ENCODE results near the gene ABHD15.

The ABHD15 gene

DNA sequence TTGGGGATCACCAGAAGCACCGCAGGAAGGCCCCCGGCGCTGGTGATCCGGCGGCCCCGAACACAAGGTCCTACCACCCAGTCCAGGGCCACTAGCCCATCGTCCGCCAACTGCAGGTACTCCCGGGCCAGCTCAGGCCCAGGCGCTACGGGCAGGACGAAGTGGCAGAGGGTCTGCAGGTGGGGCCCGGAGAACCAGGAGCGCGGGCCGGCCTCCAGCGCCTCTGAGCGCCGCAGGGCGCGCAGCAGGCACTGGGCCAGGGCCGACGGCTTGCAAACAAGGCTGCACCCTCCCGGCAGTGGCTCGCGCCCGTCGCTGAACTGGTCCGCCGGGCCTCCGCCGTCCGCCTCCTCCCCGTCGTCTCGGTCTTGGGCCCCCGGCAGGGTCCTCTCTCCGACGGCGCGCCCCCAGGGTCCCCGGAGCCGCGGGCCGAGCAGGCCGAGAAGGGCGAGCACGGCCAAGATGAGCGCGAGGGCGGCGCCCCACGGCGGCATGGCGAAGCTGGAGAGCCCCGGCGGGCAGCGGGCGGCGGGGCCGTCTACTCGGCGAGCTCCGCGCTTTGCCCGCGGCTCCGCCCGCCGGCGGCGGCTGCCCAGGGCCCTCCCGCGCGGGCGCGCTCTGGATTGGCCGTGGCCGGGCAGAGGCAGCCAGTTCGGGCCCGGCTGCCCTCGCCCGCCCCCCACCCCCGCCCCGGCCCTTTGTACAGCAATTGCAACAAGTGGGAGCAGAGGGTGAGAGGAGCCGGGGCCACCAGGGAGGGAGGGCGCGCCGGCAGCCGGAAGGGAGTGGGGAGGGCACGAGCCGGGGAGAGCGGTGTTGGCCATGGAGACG is at the start of gene ABHD15:
TSS of gene ABHD15 (minus strand) at position 565 of the 831 bp plus-strand sequence. CDS start at position 494, 71 bp downstream.
- DNase-seq: peak; percentile 85

DNA sequence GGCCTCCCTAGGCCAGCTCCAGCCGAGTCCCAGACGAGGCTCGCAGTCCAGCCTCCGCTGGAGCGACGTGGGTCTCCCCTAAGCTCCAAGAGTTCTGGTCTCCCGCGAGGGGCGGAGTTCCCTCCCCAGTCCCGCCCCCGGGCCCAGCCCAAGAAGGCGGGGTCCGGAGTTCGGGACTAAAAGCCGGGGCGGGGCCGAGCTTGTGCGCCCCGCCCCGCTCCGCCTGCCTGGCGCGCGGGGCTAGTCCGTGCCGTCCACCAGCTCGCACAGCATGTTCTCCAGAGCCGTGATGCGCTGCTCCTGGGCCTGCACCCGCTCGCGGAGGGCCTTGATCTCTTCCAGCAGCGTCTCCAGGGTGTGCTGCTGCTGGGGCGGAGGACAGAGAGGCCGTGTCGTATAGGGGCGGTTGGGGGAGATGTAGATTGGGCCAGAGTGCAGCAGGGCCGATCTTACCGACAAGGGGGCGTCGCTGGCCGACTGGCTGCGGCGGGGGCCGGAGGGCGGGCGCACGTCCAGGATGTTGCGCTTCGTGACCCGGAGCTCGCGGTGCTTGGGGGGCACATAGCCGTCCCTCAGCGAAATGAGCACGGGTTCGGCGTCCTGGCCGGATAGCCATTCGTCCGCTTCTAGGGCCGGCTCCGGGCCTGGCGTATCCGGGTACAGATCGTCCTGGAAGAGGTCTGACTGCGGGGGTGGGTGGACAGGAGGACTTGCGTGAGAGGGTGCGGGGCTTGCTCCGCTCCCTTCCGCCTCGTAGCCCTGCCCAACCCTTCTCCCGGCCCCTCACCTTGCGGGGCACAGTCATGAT is 48.9 kb upstream of the ABHD15 start:
- DNase-seq: peak; percentile 97

- peak; percentile 69 for DNase-seq
Measured at GRCh38 chr17:29615048-29615385, 48.2 kb upstream of the ABHD15 start.

- peak; percentile 65 for DNase-seq
Measured at GRCh38 chr17:29614349-29615047, 47.7 kb upstream of the ABHD15 start.

DNA sequence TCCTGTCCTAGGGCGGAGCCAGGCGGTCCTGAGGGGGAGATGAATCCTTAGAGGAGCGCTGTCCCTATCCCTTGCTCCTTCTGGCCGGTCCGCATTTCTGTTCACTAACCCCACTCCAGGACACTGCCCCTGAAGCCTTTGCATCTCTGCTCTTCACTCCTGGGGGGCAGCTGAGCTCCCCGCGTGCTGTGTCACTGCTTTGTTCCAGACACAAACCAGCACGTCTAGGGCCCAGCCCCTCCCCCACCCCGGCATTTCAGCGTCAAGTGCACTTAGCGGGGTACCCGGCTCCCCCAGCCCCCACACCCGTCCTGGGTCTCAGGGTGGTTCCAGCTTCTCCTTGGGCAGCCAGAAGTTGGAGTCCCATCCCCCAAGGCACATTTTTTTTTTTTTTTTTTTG is 47.0 kb upstream of the ABHD15 start:
- no peak for DNase-seq

DNA sequence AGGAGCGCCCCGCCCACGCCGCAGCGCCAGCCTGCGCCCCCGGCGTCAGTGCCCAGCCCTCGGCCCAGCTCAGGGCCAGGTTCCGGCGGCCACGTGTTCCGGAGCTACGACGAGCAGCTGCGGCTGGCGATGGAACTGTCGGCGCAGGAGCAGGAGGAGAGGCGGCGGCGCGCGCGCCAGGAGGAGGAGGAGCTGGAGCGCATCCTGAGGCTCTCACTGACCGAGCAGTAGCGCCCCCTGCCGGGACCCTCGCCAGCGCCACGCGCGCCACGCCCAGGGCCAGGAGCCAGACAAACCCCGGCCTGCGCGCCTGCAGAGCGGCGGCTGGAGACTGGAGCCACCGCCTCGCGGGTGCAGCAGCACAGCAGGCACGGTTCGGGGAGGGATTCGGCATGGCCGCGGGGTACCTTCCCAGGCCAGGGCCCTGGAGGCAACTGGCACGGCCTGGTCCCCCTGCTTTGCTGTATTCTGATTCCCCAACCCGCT is 46.6 kb upstream of the ABHD15 start:
- DNase-seq: peak; percentile 98

- no peak for DNase-seq
Measured at GRCh38 chr17:29612404-29613280, 45.8 kb upstream of the ABHD15 start.

GRCh38 chr17:29612094-29612403 is 45.2 kb upstream of the ABHD15 start:
- DNase-seq: no peak

DNA sequence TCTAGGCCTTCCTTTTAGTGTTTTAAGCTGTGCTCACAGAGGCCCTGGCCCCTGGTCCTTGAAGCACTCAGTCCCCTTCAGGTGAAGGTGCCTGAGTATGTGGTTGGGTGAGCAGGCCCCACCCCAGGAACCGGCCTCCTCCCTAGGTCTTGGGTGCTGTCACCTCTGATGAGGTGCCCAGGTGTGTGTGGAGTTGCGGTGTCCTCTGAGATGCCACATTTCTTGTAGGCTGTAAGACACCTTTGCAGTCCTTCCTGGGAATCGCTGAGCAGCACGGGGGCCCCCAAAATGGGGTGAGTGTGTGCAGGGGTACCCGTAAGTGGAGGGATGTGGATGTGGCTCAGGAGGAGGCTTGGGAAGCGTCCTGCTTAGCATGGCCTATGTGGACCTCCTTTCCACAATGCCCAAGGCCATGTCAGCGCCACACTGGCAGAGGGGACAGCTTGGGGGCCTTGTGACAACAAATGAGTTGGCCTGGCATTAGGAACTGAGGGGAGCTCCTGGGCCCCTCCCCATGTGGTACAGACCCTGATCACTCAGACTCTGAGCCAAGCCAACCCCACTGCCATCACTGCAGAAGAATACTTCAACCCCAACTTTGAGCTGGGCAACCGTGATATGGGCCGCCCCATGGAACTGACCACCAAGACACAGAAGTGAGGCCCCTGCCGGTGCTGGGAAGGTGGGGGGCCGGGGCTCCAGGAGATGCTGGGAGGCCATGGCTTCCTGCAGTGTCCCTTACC is 44.7 kb upstream of the ABHD15 start:
- DNase-seq: no peak

GRCh38 chr17:29610395-29610794 is 43.6 kb upstream of the ABHD15 start:
- DNase-seq: no peak

GRCh38 chr17:29608986-29609385 is 42.1 kb upstream of the ABHD15 start:
- DNase-seq: no peak

DNA sequence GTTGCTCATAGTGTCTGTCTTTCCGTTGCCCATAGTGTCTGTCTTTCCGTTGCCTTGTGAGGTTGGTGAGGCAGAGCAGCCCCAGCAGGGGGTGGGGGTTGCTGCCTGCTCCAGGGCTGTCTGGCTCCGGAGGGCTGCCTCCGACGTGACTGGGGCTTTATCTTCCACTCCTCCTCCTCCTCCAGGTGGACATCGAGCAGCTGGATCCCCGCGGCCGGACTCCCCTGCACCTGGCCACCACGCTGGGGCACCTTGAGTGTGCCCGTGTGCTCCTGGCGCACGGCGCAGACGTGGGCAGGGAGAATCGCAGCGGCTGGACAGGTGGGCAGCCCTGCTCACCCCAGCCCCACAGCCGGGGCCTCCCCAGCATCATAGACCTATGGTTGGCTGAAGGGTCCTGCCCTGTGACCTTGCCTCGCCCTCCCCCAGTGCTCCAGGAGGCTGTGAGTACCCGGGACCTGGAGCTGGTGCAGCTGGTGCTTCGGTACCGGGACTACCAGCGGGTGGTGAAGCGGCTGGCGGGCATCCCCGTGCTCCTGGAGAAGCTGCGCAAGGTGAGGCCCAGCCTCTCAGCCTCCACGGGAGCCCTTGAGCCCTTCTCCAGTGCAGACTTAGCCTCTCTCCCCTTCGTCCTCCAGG is 40.8 kb upstream of the ABHD15 start:
- no peak for DNase-seq

GRCh38 chr17:29603109-29603674 is 36.4 kb upstream of the ABHD15 start:
- no peak for DNase-seq

GRCh38 chr17:29597361-29598172 is 30.7 kb upstream of the ABHD15 start:
- no peak for DNase-seq

GRCh38 chr17:29596811-29597210 is 30.0 kb upstream of the ABHD15 start:
- DNase-seq: no peak

GRCh38 chr17:29595943-29596774 is 29.3 kb upstream of the ABHD15 start:
- no peak for DNase-seq

DNA sequence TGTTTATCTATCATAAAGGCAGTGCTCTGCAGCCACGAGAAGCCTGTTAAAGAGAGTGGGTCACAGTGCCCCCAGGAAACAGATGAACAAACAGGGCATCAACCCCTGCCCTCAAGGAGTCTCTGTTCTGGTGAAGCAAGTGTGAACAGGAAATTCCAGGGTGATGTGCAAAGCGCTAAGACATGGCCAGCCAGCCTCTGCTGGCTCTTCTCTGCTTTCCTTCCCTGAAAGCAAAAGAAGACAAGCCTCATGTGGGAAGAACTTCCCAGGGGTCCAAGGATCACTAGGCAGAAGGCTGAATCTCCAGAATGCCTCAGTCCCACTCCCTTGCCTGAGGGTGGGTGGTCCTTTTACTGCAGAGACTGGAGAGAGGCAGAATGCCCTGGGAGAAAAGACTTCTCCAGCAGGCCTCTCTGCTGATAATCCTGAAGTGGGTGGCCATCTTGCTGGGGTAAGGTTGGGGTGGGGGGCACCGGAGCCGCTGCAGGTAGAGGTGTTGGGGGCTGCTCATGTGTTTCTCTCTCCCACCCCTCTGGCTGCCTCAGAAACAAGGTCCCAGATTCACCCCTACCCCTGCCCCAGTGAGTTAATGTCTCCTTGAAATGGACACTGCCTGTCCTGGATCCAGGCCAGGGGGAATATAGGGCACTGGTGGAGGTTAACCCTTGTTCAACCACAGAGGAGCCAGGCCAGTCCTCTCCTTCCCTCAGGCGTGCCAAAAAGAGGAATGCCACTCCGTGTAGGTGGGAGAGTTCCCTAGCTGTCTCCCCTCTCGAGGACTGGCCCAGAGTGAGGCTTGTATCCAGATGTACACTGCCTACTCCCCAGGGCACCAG is 28.5 kb upstream of the ABHD15 start:
- peak; percentile 79 for DNase-seq

DNA sequence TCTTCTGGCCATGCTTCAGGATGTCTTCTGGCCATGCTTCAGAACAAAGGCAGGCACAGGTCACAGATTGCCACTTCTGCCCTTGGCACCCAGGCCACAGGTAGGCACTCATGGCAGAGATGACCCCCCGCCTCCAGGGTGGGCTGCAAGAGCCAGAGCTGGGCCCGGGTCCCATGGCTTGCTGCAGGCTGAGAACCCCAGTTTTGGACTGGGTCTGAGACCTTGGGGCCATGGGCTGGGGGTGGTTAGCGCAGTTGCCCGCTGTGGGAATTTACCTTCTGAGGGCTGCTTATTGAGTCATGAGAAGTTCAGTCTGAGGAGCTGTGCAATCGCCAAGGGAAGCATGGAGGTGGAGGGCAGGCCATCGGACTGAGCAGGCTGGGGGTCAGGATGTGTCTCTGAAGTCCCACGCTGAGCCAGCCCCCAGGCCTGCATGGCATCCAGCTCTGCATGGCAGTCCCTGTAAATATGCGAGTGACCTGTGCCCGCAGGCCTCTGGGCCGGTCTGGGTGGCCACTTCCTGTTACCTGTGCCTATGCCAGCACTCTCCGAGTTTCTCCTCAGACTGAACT is 27.8 kb upstream of the ABHD15 start:
- no peak for DNase-seq
